ENCODE measurements around the gene PHLDA3. TPM values are rescaled to one million over a fixed set of nuclear protein-coding genes. Genes with fewer than 3 reads are reported as not detected.

Gene PHLDA3
- total RNA-seq, result 10 to 100 TPM; 21.7 to 38.2 (median 29.0) TPM
- 10 to 100 TPM in 1 of 2 donors, 1 to 10 TPM in 1; 4.7 to 17.5 TPM for polyA plus RNA-seq
- long read RNA-seq, donor 1, transcript PHLDA3-202 (2 exons, 2,640 nt), result major isoform, 8 of 8 reads
- long read RNA-seq, donor 1, partial matches to known transcripts, result 0 of 8 reads
- long read RNA-seq, donor 1, other reads (novel, unspliced or antisense), result 0 of 8 reads
- long read RNA-seq, donor 2, transcript PHLDA3-202 (2 exons, 2,640 nt), result major isoform, 25 of 25 reads
- long read RNA-seq, donor 2, partial matches to known transcripts, result 0 of 25 reads
- long read RNA-seq, donor 2, other reads (novel, unspliced or antisense), result 0 of 25 reads
- long read RNA-seq, donor 3, transcript PHLDA3-202 (2 exons, 2,640 nt), result major isoform, 97 of 99 reads
- long read RNA-seq, donor 3, partial matches to known transcripts, result 0 of 99 reads
- long read RNA-seq, donor 3, other reads (novel, unspliced or antisense), result 2 of 99 reads

DNA sequence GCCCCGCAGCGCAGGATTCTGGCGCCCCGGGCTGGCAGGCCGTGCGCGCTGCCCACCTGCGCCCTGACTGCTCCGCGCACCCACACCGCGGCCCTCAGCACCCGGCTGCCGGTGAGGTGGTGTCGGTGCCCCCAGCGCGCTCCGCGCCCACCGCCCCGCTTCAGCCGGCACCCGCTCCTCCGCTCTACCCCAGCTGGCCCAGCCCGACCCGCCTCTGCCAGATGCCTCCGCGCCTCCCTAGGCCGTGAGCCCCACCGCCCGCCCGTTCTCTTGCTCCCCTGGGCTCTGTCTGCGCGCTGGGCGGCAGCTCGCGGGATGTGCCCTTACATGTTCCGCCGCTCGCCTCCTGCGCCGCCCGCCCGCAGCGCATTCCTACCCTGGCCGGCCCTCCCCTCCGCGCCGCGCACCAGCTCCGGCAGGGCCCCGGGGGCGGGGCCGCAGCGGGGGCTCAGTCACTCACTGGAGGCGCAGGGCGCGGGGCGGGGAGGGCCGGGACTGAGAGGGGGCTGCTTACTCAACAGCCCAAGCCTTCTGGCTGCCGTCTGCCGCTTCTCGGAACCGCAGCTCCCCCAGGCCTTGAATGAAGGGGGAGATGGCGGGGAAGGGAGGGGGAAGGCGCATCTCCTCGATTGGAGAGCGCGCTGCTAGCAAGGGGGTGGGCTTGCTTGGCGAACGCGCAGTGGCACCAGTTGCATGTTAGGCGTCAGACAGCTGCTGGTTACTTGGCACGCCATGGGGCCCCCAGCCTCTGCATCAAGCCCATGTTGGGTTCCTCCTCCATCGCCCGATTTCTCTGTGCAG lies at the start of gene PHLDA3:
Gene PHLDA3, minus strand, starts transcription at position 345 of the 801 bp plus-strand sequence. CDS start 402 bp downstream, outside the sequence.
- Histone ChIP-seq H3K9me3 (no peaks in the 10 kb centered on the region), H3K36me3 (no peaks in the 10 kb centered on the region), H3K27me3 (no peaks in the 10 kb centered on the region), H3K4me1 (ENCODE audit: insufficient read depth) (peaks cover 8% of the 10 kb centered on the region), H3K27ac (peak within 1 kb of the TSS; percentile 79 to 92), H3K4me3 (peak within 1 kb of the TSS; percentile 83)
- TF ChIP-seq CTCF (IDR thresholded peaks at IDR 0.05), result peak in 1 of 3 donors; percentile 18
- no peak for TF ChIP-seq EP300 (IDR thresholded peaks at IDR 0.05)
- peak; percentile 70 for TF ChIP-seq POLR2A (IDR thresholded peaks at IDR 0.05)
- DNase-seq, result peak; percentile 91 to 94 (median 92)
- intact Hi-C loops (cut with DNase I), result loop anchor here in 1 of 4 donors (10.0 kb wide), 1 partner anchor 46 kb away; no protein-coding TSS in a partner anchor
- WGBS, 3 donors, result 1% methylated on average over 30 to 76 of the region's 76 CpGs

- H3K4me1 ChIP-seq (ENCODE audit: insufficient read depth), result no peaks in the 10 kb centered on the region
- intact Hi-C loops (cut with DNase I), result loop anchor here in 2 of 4 donors (10.0 kb wide), 2 partner anchors 53 to 73 kb away; partner anchors contain the start of gene PHLDA3 (in 1 of the 2)
- H3K4me3 ChIP-seq, result no peak overlapping the region
- no peak for DNase-seq
- H3K9me3 ChIP-seq, result no peaks in the 10 kb centered on the region
- no peaks in the 10 kb centered on the region for H3K36me3 ChIP-seq
- 87 to 88% (median 87%) methylated on average over 5 of the region's 5 CpGs for whole genome bisulfite sequencing, 3 donors
- TF ChIP-seq EP300 (IDR thresholded peaks at IDR 0.05) (no peak), POLR2A (IDR thresholded peaks at IDR 0.05) (no peak), CTCF (IDR thresholded peaks at IDR 0.05) (no peak)
- no peak overlapping the region for H3K27ac ChIP-seq
- H3K27me3 ChIP-seq, result no peaks in the 10 kb centered on the region
Measured at GRCh38 chr1:201518071-201518470, 49.1 kb upstream of the PHLDA3 start.

- H3K9me3 ChIP-seq, result no peaks in the 10 kb centered on the region
- 61 to 73% (median 67%) methylated on average over 7 of the region's 7 CpGs for WGBS, 3 donors
- H3K4me1 ChIP-seq (ENCODE audit: insufficient read depth), result no peaks in the 10 kb centered on the region
- no peak for TF ChIP-seq CTCF (IDR thresholded peaks at IDR 0.05)
- no peak for TF ChIP-seq EP300 (IDR thresholded peaks at IDR 0.05)
- TF ChIP-seq POLR2A (IDR thresholded peaks at IDR 0.05), result no peak
- H3K36me3 ChIP-seq, result no peaks in the 10 kb centered on the region
- H3K27ac ChIP-seq, result no peak overlapping the region
- no peak for DNase-seq
- no peaks in the 10 kb centered on the region for H3K27me3 ChIP-seq
- intact Hi-C loops (cut with DNase I), result loop anchor here in 2 of 4 donors (10.0 kb wide), 2 partner anchors 53 to 73 kb away; partner anchors contain the start of gene PHLDA3 (in 1 of the 2)
- no peak overlapping the region for H3K4me3 ChIP-seq
Measured at GRCh38 chr1:201517631-201518030, 48.6 kb upstream of the PHLDA3 start.

DNA sequence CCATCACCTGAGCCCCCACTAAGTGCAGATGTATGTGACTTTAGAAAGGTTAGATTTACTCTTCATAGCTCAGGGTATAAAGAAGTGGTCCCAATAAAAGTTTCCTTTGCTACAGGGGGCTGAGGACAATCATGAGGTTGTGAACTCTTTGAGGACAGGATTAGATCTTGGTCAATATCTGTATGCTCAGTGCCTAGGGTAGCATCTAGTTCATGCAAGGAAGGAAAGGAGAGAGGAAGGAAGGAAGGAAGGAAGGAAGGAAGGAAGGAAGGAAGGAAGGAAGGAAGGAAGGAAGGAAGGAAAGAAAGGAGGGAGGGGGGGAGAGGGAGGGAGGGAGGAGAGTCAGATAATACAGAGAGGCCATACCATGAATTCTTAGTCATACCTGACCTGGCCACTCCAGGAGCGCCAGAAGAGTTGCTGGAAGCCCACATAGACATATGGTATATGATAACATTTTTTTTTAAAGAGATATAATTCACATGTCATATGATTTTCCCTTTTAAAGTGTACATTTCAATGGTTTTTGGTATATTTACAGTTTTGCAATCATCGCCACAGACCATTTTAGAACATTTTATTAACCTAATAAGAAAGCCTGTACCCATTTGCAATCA lies 47.6 kb upstream of the PHLDA3 start:
- no peak for DNase-seq
- intact Hi-C loops (cut with DNase I), result loop anchor here in 2 of 4 donors (10.0 kb wide), 2 partner anchors 52 to 72 kb away; partner anchors contain the start of gene PHLDA3 (in 1 of the 2)
- no peaks in the 10 kb centered on the region for H3K9me3 ChIP-seq
- TF ChIP-seq EP300 (IDR thresholded peaks at IDR 0.05), result no peak
- no peak for TF ChIP-seq CTCF (IDR thresholded peaks at IDR 0.05)
- TF ChIP-seq POLR2A (IDR thresholded peaks at IDR 0.05), result no peak
- no peaks in the 10 kb centered on the region for H3K4me1 ChIP-seq (ENCODE audit: insufficient read depth)
- WGBS, 3 donors, result 92 to 95% (median 95%) methylated on average over 2 of the region's 2 CpGs
- no peak overlapping the region for H3K27ac ChIP-seq
- H3K36me3 ChIP-seq, result no peaks in the 10 kb centered on the region
- H3K27me3 ChIP-seq, result no peaks in the 10 kb centered on the region
- no peak overlapping the region for H3K4me3 ChIP-seq

All from ovary (tissue), 10 donors.